Activated T-helper 1 cell treated with anti-CD3 and anti-CD28 coated beads, Interleukin-2, amount 50 U/mL, for 16 hours (primary cell): Measurements from ENCODE around the gene OR13C9.
"Not testable (repeated sequence)": the region's sequence is repeated elsewhere in the genome, so short reads cannot be mapped to it uniquely, and the experiment has no call there.

ENCODE experiments used
- DNase-seq, 2 donors: peaks; one replicate each; pipeline ENCODE4 v3.0.0-alpha.2; 2020; ENCODE audit warnings: low read depth in 1 of 2, low spot score in 1 of 2

Gene OR13C9, protein sequence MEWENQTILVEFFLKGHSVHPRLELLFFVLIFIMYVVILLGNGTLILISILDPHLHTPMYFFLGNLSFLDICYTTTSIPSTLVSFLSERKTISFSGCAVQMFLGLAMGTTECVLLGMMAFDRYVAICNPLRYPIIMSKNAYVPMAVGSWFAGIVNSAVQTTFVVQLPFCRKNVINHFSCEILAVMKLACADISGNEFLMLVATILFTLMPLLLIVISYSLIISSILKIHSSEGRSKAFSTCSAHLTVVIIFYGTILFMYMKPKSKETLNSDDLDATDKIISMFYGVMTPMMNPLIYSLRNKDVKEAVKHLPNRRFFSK

DNA sequence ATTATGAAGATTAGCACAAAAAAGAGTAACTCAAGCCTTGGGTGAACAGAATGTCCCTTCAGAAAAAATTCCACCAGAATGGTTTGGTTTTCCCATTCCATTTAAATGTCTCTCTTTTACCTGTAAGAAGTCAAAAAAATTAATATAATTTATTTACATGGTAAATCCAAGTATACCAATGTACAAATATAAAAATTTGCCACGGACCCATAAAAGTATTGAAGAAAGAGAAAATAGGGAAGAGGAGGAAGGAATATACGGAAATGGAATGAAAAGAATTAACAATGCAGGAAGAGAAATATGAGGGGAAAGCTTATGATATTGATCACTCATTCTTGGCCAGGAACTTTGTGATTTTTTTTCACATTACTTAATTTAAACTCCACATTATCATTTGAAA, at the start of gene OR13C9:
Gene OR13C9 (minus strand): TSS at position 101 of the 400 bp plus-strand sequence. CDS start 0 bp downstream, at position 101.
- DNase-seq = no peak

DNA sequence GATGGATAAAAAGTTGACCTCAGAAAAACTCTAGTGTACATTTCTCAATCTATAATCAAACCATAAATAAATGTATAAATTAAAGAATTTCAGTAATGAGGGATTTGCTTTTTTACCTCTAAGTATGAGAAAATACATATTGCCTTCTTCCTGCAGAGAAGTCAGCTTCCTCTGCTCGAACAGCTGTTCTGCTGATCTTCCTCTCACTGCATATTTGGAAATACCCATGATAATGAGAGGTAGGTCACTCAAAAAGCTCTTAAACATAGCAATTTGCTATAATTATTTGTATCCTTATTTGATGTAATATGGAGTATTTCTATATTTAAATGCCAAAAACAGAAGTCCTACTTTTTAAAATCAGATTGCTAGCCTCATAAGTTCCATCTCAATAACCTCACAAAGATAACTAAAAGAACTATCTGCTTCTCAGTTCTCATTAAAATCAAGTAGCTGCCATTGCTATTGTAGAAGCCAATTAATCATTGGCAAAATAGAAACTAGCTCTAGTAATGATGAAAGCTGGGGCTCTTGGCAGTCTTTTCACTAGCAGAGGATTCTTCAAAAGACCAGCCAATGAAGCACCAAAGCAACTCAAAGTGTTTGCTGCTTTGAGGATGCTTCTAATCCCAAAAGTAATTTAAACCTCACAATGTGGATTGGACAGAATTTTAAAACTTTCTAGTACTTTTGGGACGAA, 40.6 kb upstream of the OR13C9 start:
- no peak for DNase-seq

DNA sequence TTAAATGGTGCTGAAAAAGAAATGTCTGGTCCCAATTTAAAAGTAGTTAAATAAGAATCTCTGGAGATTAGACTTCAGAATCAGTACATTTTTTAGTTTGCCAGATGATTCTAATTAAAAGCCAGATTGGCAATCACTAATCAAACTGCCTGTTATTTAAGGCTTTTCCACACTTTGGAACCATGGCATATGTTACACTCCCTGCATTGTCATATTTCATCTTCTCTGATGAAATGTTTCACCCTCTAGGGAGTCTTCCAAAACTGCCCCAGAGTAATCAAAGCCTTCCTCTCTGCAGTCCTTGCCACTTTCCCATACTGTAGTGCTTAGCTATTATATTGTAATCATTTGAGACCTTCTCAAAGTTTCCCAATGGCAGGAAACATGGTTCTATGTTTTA, 17.5 kb upstream of the OR13C9 start:
- DNase-seq = no peak

DNA sequence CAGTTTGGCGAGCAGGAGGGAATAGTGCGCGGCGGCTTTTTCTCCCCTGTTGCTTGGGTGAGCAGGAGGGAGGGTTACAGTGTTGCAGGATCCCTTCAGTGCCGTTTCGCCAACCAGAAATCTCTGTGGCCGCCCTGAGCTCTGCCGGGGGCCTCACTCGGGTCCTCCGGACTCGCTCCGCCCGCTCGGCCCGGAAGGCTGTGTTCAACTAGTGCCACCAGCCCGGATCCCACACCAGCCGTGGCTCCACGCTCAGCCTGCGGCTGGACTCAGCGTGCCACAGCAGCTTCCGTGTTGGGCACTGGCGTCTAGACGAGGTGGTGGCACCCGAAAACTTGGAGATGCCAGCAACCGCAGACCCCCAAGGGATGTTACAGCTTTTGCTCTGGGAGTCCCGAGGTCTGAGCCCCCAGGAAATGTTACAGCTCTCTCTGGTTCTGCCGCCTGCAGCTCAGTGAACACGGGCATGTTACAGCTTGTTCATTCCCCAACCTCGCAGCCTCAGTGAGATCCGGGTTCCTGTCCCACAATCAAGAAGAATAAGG, 16.0 kb upstream of the OR13C9 start:
- DNase-seq = no peak

DNA sequence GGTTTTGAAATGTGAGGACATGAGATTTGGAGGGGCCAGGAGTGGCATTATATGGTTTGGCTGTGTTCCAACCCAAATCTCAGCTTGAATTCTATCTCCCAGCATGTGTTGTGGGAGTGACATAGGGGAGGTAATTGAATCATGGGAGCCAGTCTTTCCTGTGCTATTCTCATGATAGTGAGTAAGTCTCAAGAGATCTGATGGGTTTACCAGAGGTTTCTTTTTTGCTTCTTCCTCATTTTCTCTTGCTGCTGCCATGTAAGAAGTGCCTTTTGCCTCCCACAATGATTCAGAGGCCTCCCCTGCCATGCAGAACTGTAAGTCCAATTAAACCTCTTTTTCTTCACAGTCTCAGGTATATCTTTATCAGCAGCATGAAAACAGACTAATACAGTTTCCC, 8.0 kb upstream of the OR13C9 start:
- not testable (repeated sequence) for DNase-seq

DNA sequence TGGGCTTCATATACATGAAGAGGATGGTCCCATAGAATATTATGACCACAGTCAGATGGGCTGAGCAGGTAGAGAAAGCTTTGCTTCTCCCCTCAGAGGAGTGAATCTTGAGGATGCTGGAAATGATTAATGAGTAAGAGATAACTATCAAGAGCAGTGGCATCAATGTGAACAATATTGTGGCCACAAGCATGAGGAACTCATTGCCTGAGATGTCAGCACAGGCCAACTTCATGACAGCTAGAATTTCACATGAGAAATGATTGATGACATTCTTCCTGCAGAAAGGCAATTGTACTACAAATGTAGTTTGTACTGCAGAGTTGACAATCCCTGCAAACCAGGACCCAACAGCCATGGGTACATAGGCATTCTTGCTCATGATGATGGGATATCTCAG, 586 bp downstream of the OR13C9 start:
- DNase-seq = no peak

DNA sequence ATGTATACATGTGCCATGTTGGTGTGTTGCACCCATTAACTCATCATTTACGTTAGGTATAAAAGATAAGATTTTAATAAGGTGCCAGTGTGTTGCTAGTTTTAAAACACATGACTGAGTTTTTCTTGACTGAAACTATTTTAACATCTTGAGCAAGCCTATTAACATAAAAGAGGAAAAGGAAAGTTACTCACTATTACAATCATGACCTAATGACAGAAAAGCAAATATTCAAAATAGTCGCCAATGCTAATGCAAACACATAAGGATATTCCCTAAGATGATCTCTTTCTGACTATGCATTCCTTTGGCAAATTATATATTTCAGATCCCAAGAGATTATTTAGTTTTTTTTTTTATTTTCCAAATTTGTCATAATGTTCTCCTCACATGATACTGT, 6.8 kb downstream of the OR13C9 start:
- DNase-seq = no peak

DNA sequence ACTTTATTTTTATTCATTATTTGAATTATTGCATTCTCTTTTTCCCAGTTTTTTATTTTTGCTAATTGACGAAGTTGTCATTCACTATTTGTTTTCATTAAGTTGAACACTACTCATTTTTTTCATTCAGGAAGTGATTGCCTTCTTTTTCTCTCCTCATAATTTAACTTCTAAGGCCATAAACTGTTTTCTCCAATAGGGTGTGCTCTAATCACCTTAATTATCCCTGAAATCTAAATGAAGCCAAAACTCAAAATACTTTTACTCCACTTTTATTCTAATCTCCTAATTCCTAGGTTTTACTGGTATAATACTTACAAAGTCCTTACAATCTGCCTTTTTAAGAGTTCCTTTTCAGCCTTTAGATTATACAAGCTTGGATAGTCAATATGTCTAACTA, 9.7 kb downstream of the OR13C9 start:
- no peak for DNase-seq

DNA sequence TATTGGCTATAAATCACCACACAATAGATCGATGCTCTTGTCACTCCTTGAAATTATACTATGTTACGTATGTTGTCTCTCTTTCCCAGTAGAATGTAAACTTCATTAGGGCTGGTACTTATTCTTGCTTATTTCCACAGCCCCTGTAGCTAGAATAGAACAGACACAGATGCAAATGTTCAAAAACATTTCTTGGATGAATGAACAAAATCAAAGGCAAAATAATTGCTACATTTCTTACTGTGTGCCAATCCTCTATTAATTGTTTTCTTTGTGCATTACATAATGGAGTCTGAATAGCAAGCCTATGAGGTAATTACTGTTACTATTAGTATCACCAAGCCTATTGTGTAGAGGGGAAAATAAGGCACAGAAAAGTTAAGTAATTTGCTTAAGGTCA, 11.9 kb downstream of the OR13C9 start:
- DNase-seq = no peak

DNA sequence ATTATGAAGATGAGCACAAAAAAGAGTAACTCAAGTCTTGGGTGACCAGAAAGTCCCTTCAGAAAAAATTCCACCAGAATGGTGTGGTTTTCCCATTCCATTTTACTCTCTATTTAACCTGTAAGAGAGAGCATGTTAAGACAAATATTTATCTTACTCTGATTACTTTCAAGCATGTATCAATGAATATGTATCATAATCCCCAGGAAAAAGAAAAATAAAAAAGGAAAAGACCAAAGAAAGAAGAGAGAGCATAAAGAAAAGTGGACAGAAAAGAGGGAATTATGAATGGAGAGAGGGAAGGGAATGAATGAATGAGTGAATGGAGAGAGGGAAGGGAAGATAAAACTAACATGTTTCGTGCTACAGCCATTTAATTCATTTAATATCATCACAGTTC, 12.5 kb downstream of the OR13C9 start, which contains the start of gene OR13C2:
Gene OR13C2 (minus strand): TSS at position 101 of the 400 bp plus-strand sequence. CDS start 0 bp downstream, at position 101.
- not testable (repeated sequence) for DNase-seq

DNA sequence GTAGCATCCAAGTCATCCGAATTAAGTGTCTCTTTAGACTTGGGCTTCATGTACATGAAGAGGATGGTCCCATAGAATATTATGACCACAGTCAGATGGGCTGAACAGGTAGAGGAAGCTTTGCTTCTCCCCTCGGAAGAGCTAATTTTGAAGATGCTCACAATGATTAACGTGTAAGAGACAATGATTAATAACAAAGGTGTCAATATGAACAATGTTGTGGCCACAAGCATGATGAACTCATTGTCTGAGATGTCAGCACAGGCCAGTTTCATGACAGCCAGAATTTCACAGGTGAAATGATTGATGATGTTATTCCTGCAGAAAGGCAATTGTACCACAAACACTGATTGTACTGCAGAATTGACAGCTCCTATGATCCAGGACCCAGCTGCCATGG, 13.2 kb downstream of the OR13C9 start:
- no peak for DNase-seq

DNA sequence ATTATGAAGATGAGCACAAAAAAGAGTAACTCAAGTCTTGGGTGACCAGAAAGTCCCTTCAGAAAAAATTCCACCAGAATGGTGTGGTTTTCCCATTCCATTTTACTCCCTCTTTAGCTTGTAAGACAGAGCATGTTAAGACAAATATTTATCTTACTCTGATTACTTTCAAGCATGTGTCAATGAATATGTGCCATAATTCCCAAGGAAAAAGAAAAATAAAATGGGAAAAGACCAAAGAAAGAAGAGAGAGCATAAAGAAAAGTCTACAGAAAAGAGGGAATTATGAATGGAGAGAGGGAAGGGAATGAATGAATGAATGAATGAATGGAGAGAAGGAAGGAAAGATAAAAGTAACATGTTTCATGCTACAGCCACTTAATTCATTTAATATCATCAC, 18.7 kb downstream of the OR13C9 start, which contains the start of gene OR13C5:
Gene OR13C5 (minus strand): TSS at position 101 of the 400 bp plus-strand sequence. CDS start 0 bp downstream, at position 101.
- not testable (repeated sequence) for DNase-seq

DNA sequence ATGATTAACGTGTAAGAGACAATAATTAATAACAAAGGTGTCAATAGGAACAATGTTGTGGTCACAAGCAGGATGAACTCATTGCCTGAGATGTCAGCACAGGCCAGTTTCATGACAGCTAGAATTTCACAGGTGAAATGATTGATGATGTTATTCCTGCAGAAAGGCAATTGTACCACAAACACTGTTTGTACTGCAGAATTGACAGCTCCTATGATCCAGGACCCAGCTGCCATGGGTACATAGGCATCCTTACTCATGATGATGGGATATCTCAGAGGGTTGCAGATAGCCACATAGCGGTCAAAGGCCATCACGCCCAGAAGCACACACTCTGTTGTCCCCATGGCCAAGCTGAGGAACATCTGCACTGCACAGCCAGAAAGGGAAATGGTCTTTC, 19.3 kb downstream of the OR13C9 start:
- DNase-seq = not testable (repeated sequence)

DNA sequence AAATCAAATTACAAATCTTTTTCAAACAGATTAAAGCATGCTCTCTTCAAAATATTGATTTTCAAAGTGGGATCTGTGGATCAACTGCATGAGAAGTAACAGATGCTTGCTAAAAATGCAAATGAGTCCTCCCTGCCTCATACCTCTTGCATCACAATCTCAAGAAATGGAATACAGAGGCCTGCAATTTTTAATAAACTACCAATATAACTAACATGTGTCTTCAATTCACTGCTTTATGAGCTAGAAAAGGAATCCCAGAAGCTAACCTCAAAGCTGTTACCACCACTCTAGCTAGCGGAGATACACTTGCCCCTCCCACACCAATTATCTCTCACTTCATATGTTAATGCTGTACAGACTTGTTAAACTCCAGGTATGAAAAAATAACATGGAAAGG, 28.4 kb downstream of the OR13C9 start:
- no peak for DNase-seq

DNA sequence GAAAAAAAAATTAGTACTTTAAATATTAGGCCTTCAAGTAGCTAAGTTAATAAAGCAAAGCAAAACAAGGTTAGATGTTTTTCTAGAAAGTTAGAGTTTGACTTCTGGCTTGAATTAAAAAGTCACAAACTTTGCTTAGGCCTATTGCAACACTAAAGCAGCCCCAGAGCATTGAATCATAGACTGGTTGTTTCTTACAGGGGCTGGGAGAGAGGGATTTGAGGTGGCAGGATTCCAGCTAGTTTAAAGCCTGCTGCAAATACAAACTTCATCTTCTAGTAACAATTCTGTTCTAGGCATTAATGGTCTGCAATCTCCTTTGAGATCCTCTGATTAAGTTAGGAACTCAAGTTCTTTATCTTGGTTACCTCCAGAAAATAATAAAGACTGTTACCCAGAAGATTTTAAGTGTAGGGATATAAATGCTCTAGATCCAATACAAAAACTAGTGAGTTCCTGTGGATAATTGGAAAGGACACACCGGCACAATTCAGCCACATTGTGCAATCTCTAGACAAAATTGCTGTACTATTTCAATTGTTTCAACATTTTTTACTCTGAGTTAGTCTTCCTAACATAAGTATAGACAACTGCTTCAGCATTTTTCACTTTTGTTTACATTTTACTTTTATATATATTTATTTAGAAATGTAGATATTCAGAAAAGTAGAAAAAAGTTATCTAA, 31.4 kb downstream of the OR13C9 start:
- no peak for DNase-seq

DNA sequence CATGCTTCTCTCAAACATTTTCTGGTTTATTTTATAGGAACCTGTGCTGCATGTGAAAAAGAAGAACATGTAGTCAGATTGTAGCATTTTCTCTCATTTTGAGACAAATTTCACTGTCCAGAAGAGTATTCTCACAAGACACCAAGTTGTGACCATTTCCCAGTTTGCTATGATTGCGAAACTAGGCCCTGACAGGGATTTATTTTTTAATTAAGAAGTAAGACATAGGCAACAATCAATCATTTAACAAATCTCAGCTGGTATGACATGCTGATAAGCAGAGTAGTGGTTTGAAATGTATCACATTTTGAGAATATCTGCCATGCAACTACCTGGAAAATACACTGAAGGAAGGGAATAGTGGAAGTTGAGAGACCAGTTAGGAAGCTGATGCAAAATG, 37.4 kb downstream of the OR13C9 start:
- no peak for DNase-seq

DNA sequence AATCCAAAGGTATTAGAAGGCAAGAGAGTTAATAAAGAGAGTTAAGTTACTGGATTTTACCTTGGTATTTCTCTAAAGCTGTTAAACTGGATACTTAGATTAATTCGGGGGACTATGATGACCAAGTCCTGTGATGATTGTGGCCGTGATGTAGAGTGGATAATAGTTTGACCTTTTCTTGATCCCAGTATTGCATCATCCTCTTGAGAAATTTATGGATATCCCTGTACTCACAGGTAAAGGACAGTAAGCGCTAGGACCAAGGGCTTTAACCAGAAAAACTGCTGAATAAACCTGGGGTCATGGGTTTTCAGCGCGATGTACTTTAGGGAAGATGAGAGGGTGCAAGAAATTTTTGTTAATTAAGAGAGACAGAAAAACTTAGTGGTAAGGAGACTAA, 40.7 kb downstream of the OR13C9 start:
- no peak for DNase-seq

DNA sequence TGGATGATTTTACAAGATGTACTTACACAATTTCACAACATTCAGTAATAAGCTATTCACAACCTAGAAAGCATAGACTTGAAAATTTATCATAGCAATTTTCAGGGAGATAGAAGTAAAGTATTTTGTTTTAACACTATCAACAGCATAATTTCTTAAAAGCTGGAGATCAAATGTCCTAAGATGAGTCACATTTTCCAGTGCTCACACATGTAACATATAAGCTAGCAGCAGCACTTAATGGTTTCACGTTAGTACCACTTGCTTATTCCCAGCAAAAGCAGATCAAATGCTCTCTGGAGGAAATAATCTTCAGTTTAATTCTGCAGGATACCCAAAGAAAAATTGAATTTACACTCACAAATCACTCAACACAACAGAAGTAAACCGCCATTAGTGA, 42.5 kb downstream of the OR13C9 start:
- no peak for DNase-seq

DNA sequence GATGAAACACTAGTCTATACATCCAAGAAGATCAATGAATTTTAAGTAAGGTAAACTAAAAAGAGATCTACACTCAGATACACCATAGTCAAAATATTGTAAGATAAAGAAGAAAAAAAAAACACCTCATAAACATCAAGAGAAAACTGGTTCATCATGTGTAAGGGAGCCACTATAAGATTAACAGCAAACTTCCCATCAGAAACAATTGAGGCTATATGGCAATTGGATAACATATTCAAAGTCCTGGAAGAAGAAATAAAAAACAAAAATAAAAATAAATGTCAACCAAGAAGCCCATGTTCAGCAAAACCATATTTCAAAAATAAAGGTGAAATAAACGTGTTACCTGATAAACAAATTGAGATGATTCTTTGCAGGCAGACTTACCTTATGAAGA, 45.4 kb downstream of the OR13C9 start:
- DNase-seq = no peak

DNA sequence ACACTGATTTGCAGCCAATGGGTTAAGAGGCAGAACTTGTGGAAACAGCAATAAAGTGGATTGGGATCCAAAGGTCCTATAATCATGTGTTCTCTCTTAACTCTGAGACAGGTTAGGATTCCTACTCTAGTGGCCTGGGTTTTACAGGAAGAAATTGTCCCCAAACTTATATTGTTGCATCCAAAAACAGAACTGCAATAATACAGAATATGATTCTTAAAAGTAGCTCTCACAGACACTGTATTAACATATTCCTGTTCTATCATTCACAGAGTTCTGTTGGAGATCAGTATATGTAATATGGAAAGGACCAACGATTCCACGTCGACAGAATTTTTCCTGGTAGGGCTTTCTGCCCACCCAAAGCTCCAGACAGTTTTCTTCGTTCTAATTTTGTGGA, 49.1 kb downstream of the OR13C9 start, which contains the start of gene OR13C8:
Gene OR13C8 (plus strand): TSS at position 301 of the 400 bp plus-strand sequence. CDS start 0 bp downstream, at position 301.
- no peak for DNase-seq
